Activated naive CD4-positive, alpha-beta T cell treated with Interleukin-2 at 50 U/mL for 16 hours (primary cell): Measurements from ENCODE around the gene KIF13A.
"Not testable (repeated sequence)": the region's sequence is repeated elsewhere in the genome, so short reads cannot be mapped to it uniquely, and the experiment has no call there.

Experiments used
- DNase-seq: peaks from one replicate; pipeline ENCODE4 v3.0.0-alpha.2; 2020

KIF13A gene

DNA sequence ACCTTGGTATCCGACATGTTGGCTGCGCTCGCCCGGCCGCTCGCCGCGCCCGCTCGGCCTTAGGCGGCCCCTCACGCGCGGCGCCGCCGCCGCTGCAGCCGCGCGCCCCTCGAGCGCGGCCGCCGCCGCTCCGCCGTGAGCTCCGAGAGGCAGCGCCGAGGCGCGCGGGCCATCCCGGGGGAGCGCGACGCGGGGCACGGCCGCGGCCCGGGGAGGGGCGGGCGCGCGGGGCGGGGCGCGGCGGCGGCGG is at the start of gene KIF13A:
Gene KIF13A, minus strand, starts transcription at position 189 of the 250 bp plus-strand sequence. Its CDS starts 172 bp downstream, at position 17.
- DNase-seq, result no peak

GRCh38 chr6:18036781-18037180 is 49.3 kb upstream of the KIF13A start:
- no peak for DNase-seq

DNA sequence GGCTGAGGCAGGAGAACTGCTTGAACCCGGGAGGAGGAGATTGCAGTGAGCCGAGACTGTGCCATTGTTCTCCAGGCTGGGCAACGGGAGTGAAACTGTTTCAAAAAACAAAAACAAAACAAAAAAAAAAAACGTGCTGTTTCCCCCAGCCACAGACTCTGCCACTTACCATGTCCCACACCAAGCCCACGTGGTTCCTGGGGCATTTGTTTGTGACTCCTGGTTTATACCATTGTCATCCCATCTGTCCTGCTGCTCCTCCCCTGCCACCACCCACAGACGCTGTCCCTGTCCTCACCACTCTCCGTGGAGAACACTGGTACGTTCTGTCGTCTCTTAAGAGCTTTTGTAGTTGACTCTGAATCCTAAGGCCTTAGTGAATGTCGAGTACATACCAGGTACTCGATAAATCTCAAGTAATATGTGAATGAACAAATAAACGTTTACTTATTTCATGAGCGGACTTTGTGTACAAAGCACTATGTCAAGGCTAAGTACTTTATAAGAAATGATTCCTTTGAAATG is 48.0 kb upstream of the KIF13A start:
- no peak for DNase-seq

- no peak for DNase-seq
Observed at GRCh38 chr6:18034798-18035202, 47.4 kb upstream of the KIF13A start.

DNA sequence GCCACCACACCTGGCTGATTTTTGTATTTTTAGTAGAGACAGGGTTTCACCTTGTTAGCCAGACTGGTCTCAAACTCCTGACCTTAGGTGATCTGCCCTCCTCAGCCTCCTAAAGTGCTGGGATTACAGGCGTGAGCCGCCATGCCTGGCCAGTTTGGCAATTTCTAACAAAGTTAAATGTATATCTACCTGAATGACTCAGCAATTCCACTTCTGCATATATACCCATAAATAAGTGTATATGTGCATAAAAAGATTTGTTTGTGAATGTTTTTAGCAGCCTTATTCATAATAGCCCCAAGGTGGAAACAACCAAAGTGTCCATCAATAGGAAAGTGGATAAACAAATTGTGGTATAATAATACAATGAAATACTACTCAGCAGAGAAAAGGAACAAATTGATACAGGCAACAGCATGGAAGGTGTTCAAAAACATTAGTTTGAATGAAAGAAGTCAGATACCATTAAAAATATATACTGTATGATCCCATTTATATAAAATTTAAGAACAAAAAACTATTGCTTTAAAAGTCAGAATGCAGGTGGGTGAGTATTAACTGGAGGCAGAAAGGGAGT is 44.3 kb upstream of the KIF13A start:
- DNase-seq, result no peak

- DNase-seq, result no peak
Observed at GRCh38 chr6:18031189-18031588, 43.8 kb upstream of the KIF13A start.

DNA sequence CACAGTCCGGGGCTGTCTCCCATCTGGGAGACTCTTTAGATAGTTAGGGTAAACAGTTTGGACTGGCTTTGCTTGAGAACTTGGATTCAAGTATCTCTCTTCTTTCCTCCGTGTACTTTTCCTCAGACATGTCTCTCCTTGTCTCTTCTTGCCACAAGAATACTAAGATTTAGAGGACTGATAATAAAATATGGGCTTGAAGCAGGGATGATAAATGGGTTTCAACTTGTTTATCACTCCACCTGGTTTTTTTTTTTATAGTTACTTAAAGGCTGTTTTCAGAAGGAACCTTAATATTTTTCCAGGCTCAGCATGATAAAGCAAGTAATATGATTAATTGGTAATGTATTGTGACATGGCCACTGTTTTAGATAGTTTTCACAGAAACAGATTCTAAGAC is 40.9 kb upstream of the KIF13A start:
- DNase-seq, result no peak

GRCh38 chr6:18025596-18025995 is 38.2 kb upstream of the KIF13A start:
- DNase-seq, result no peak

DNA sequence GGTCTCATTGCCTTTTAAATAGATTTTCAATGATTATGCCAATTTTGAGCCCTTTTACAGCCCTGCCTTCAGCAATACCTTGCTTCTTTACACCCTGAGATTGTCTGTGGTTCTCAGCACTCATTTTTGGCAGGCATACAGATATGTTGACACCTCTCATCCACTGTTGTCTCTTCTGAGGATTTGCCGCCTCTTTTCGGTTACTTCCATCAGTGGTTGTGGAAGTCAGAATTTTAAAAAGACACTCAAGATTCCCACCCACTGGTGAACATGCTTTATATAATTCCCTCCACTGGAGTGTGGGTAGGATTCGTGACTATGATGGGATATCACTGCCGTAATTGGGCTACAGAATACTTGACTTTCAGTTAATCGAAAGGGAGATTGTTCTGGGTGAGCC is 37.4 kb upstream of the KIF13A start:
- DNase-seq, result no peak

DNA sequence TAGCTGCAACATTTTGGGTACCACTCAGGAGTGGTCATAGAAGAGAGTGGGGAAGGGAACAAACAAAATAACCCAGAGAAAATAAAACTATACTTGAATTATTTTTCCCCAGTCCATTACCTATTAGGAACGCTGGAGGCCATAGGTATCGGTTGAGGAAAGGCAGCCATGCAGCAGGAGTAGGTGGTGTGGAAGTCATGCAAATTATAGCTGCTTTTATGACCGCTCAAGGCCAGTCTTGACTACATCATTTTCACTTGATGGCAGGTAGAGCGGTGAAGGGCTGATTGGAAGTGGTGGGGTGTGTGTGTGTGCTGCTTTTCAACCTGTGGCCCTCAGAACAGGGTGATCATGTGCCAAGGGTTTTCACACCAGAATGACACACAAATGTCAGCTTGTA is 36.5 kb upstream of the KIF13A start:
- no peak for DNase-seq

DNA sequence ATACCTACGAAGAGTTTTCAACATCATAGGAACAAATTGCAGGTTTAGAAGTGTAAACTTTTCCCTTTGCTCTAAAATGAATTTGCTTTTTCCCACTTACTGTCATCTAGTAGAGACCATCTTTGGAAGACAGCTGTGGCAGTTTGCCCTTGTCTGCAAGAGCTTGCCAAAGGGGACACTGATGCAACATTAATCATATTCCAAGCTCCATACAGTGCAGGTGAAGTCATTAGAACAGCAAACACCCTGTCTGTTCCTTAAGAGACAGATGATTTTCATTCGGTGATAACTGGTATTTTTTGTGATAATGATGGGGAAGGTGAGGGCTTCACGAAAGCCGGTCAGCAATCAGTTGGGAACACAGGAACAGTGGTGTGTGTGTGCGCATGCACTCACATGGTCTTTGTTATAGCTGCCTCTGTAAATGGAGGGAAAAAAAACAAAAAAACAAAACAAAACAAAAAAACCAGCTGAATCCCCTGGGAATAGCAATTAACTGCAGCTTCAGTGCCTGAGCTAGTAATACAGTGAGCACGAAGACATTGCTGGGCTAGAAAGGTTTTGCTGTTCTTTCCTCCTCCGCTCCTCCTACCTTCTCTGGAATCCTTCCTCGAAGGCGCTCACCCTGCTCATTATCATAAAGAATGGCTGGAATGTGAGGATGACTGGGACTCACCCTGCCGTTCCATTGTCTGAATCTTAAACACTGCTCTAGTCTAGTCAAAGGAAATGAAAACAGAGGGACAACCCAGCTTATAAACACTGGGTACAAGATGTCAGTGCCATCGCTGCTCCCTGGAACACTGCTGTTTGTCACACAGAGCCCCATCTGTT is 35.2 kb upstream of the KIF13A start:
- DNase-seq, result no peak

DNA sequence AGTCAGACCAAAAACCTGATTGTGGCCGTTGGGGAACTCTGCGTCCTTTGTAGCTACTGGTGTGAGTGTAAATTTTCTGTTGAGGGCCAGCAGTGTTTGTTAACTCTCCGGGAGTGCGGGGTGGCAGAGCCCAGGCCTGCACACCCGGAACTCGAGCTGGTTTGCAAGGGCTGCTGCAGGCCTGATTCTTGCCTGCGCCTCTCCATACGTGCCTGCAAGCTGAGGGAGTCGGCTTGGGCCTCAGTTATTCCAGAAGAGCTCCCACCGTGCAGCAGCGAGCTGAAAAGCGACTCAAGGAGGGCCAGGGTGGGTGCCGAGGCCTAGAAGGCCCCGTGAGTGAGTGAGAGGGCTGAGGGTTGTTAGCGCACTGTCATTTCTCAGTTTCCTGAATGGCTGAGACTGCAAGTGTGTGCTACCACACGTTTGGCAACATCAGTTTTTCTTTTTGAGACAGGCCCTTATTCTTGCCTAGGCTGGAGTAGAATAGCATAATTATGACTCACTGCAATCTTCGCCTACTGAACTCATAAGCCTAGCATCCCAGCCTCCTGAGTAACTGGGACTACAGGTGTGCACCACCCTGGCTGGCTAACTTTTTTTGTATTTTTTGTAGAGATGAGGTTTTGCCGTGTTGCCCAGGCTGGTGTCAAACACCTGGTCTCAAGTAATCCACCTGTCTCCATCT is 33.9 kb upstream of the KIF13A start:
- no peak for DNase-seq

DNA sequence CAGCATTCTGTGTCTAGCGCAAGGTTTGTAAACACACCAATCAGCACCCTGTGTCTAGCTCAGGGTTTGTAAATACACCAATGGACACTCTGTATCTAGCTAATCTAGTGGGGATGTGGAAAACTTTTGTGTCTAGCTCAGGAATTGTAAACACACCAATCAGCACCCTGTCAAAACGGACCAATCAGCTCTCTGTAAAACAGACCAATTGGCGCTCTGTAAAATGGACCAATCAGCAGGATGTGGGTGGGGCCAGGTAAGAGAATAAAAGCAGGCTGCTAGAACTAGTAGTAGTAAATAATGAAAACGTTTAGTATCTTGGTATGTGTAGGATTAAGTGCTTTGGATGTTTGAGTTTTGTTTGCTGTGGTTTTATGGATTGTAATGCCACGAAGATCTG is 33.1 kb upstream of the KIF13A start:
- DNase-seq, result not testable (repeated sequence)

GRCh38 chr6:18019539-18020534 is 32.4 kb upstream of the KIF13A start:
- DNase-seq, result no peak

DNA sequence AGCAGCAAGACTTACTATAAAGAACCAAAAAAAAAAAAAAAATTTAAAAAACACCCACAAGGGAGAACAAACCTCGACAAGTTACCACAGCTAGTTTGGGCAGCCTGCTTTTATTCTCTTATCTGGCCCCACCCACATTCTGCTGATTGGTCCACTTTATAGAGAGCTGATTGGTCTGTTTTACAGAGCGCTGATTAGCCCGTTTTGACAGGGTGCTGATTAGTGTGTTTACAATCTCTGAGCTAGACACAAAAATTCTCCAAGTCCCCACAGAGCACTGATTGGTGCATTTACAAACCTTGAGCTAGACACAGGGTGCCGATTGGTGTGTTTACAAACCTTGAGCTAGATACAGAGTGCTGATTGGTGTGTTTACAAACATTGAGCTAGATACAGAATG is 31.7 kb upstream of the KIF13A start:
- not testable (repeated sequence) for DNase-seq

GRCh38 chr6:18016698-18017097 is 29.3 kb upstream of the KIF13A start:
- no peak for DNase-seq

GRCh38 chr6:18016133-18016532 is 28.7 kb upstream of the KIF13A start:
- no peak for DNase-seq

- DNase-seq, result no peak
Observed at GRCh38 chr6:18011287-18011686, 23.9 kb upstream of the KIF13A start.

GRCh38 chr6:18010540-18010939 is 23.1 kb upstream of the KIF13A start:
- DNase-seq, result not testable (repeated sequence)

GRCh38 chr6:18004256-18004985 is 17.0 kb upstream of the KIF13A start:
- no peak for DNase-seq

DNA sequence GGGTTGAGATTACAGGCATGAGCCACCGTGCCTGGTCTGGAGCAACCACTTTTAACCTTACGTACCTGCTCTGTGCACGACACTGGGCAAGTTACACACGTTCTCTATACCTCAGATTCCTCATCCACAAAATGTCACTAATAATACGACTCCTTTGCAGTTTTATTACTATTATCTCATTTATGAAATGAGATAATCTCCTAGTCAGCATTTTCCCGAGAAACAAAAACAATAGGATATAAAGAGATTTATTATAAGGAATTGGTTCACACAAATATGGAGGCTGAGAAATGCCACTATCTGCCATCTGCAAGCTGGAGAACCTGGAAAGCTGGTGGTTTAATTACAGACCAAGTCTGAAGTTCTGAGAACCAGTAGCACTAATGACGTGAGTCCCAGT is 12.0 kb upstream of the KIF13A start:
- DNase-seq, result no peak

- no peak for DNase-seq
Observed at GRCh38 chr6:17998442-17998841, 11.0 kb upstream of the KIF13A start.
